Measurements from ENCODE around the gene TAF11L13.

The TAF11L13 gene

DNA sequence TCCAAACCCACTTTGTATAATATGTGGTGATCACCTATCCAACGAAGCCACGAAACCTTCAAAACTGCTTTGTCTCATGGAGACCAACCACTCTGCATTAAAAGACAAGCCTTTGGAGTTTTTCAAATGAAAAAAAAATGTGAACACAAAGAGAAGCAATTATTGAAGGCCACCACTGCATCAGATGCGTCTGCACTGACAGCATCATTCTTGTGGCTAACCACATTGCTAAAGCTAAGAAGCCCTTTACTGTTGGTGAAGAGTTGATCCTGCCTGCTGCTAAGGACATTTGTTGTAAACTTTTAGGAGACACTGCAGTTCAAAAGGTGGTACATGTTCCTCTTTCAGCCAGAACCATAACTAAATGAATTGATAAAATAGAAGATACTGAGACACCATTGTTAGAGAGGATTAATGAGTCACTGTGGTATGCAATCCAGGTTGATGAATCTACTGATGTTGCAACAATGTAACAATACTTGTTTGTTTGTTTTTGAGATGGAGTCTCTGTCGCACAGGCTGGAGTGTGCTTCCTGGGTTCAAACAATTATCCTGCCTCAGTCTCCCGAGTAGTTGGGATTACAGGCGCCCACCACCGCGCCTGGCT is 47.8 kb downstream of the TAF11L13 start:
- no peak for DNase-seq (ENCODE audit: low read depth)

GRCh38 chr5:17680737-17681136 is 48.8 kb downstream of the TAF11L13 start:
- DNase-seq (ENCODE audit: low read depth), result no peak

Data from fibroblast of gingiva (primary cell).